ENCODE data around the gene FAM114A1.
A peak's percentile ranks its signal among the peaks of the same experiment; 100 is the strongest.
"Not testable (repeated sequence)": the region's sequence is repeated elsewhere in the genome, so short reads cannot be mapped to it uniquely, and the experiment has no call there.

The FAM114A1 gene

GRCh38 chr4:38904090-38904666, 36.6 kb downstream of the FAM114A1 start:
- DNase-seq (ENCODE audit: low spot score) = no peak

- no peak for DNase-seq (ENCODE audit: low spot score)
Observed at GRCh38 chr4:38904682-38905081, 37.1 kb downstream of the FAM114A1 start.

GRCh38 chr4:38905652-38906385, 38.2 kb downstream of the FAM114A1 start:
- DNase-seq (ENCODE audit: low spot score) = no peak

GRCh38 chr4:38907696-38908270, 40.2 kb downstream of the FAM114A1 start:
- DNase-seq (ENCODE audit: low spot score) = no peak

GRCh38 chr4:38909015-38909414, 41.4 kb downstream of the FAM114A1 start:
- DNase-seq (ENCODE audit: low spot score) = no peak

- no peak for DNase-seq (ENCODE audit: low spot score)
Observed at GRCh38 chr4:38911257-38911656, 43.7 kb downstream of the FAM114A1 start.

GRCh38 chr4:38914854-38915253, 47.2 kb downstream of the FAM114A1 start:
- no peak for DNase-seq (ENCODE audit: low spot score)

GRCh38 chr4:38916267-38916666, 48.7 kb downstream of the FAM114A1 start:
- not testable (repeated sequence) for DNase-seq (ENCODE audit: low spot score)

GRCh38 chr4:38917481-38918025, 49.9 kb downstream of the FAM114A1 start:
- DNase-seq (ENCODE audit: low spot score) = no peak

- DNase-seq (ENCODE audit: low spot score) = no peak
Observed at GRCh38 chr4:38919494-38919893, 51.9 kb downstream of the FAM114A1 start.

- no peak for DNase-seq (ENCODE audit: low spot score)
Observed at GRCh38 chr4:38920186-38920585, 52.6 kb downstream of the FAM114A1 start.

GRCh38 chr4:38920677-38921076, 53.1 kb downstream of the FAM114A1 start:
- DNase-seq (ENCODE audit: low spot score) = no peak

GRCh38 chr4:38921151-38921550, 53.5 kb downstream of the FAM114A1 start:
- no peak for DNase-seq (ENCODE audit: low spot score)

GRCh38 chr4:38923746-38924145, 56.1 kb downstream of the FAM114A1 start:
- DNase-seq (ENCODE audit: low spot score) = no peak

- no peak for DNase-seq (ENCODE audit: low spot score)
Observed at GRCh38 chr4:38924353-38924752, 56.7 kb downstream of the FAM114A1 start.

- DNase-seq (ENCODE audit: low spot score) = no peak
Observed at GRCh38 chr4:38925492-38926413, 58.1 kb downstream of the FAM114A1 start.

GRCh38 chr4:38926896-38927295, 59.3 kb downstream of the FAM114A1 start:
- DNase-seq (ENCODE audit: low spot score) = no peak

GRCh38 chr4:38928568-38928967, 61.0 kb downstream of the FAM114A1 start:
- DNase-seq (ENCODE audit: low spot score) = no peak

GRCh38 chr4:38928974-38929373, 61.4 kb downstream of the FAM114A1 start:
- no peak for DNase-seq (ENCODE audit: low spot score)

GRCh38 chr4:38930204-38930603, 62.6 kb downstream of the FAM114A1 start:
- DNase-seq (ENCODE audit: low spot score) = peak; percentile 46

- peak; percentile 12 for DNase-seq (ENCODE audit: low spot score)
Observed at GRCh38 chr4:38930707-38931106, 63.1 kb downstream of the FAM114A1 start.

- no peak for DNase-seq (ENCODE audit: low spot score)
Observed at GRCh38 chr4:38931125-38931524, 63.5 kb downstream of the FAM114A1 start.

Measured in cerebellar cortex (tissue), 1 donor.